Urinary bladder (tissue), 4 donors: ENCODE results near the gene SYDE1. TPM values are rescaled to one million over a fixed set of nuclear protein-coding genes. Genes with fewer than 3 reads are reported as not detected.

Experiments
- DNase-seq: peaks from one replicate; pipeline ENCODE4 v3.0.0-alpha.2; 2015; ENCODE audit errors: extremely low spot score
- H3K27ac ChIP-seq: one replicate; pipeline ENCODE4 v1.5.1; 2013; ENCODE audit warnings: low read depth, mild to moderate bottlenecking, moderate library complexity
- H3K36me3 ChIP-seq: one replicate; pipeline ENCODE4 v1.6.1; 2013; ENCODE audit warnings: mild to moderate bottlenecking, moderate library complexity; ENCODE audit not compliant: insufficient read depth
- H3K4me1 ChIP-seq: one replicate; pipeline ENCODE4 v1.6.1; 2013; ENCODE audit warnings: mild to moderate bottlenecking, moderate library complexity; ENCODE audit not compliant: insufficient read depth
- H3K4me3 ChIP-seq: one replicate; pipeline ENCODE4 v1.5.1; 2013; ENCODE audit warnings: low read depth, low read length
- WGBS: extraction: QIAGEN DNeasy Blood & Tissue Kit; methylation state at CpG from one replicate; pipeline ENCODE4 v1.1.7; 2013; 5-methylcytosine and 5-hydroxymethylcytosine counted together
- polyA plus RNA-seq: library from polyadenylated mRNA; stranded (reverse); fragments of 200-250 nt; gene quantifications from one replicate; pipeline ENCODE4 v1.2.3, GENCODE V29; 2013
- total RNA-seq: library from RNA; depleted of rRNA; stranded (reverse); fragments of >200 nt; gene quantifications from one replicate; pipeline ENCODE4 v1.2.3, GENCODE V29; 2014
- donor health status: healthy with polysubstance abuse.
- donor health status: healthy.

SYDE1 gene
- total and polyA plus RNA-seq, 2 donors = 12.8 to 35.6 TPM

GRCh38 chr19:15124572-15125231 is 17.5 kb downstream of the SYDE1 start:
- DNase-seq = no peak
- 4% methylated on average over 33 of the region's 33 CpGs for WGBS
- Histone ChIP-seq H3K4me3 (peak overlapping the region; percentile 63), H3K4me1 (no peaks in the 10 kb centered on the region), H3K36me3 (no peaks in the 10 kb centered on the region), H3K27ac (peak overlapping the region; percentile 90)

- H3K4me1 ChIP-seq = no peaks in the 10 kb centered on the region
- WGBS = under 1% methylated on average over 61 of the region's 61 CpGs
- peak overlapping the region; percentile 90 for H3K27ac ChIP-seq
- H3K36me3 ChIP-seq = no peaks in the 10 kb centered on the region
- peak overlapping the region; percentile 63 for H3K4me3 ChIP-seq
- peak; percentile 96 for DNase-seq
Observed at GRCh38 chr19:15125232-15126067, 18.2 kb downstream of the SYDE1 start.

GRCh38 chr19:15126131-15126910 is 19.1 kb downstream of the SYDE1 start:
- Histone ChIP-seq H3K27ac (no peak overlapping the region), H3K4me3 (no peak overlapping the region), H3K4me1 (no peaks in the 10 kb centered on the region), H3K36me3 (no peaks in the 10 kb centered on the region)
- DNase-seq = no peak
- WGBS = 41% methylated on average over 2 of the region's 2 CpGs

- WGBS = 66% methylated on average over 6 of the region's 6 CpGs
- no peak for DNase-seq
- H3K27ac ChIP-seq = no peak overlapping the region
- H3K4me1 ChIP-seq = no peaks in the 10 kb centered on the region
- H3K36me3 ChIP-seq = no peaks in the 10 kb centered on the region
- no peak overlapping the region for H3K4me3 ChIP-seq
Observed at GRCh38 chr19:15128162-15128770, 21.1 kb downstream of the SYDE1 start.

GRCh38 chr19:15129856-15130585 is 22.8 kb downstream of the SYDE1 start:
- peaks cover 2% of the 10 kb centered on the region for H3K36me3 ChIP-seq
- no peaks in the 10 kb centered on the region for H3K4me1 ChIP-seq
- 46% methylated on average over 16 of the region's 16 CpGs for WGBS
- no peak overlapping the region for H3K27ac ChIP-seq
- H3K4me3 ChIP-seq = no peak overlapping the region
- DNase-seq = peak; percentile 71

- H3K4me3 ChIP-seq = no peak overlapping the region
- 56% methylated on average over 2 of the region's 2 CpGs for WGBS
- no peak overlapping the region for H3K27ac ChIP-seq
- DNase-seq = no peak
- H3K36me3 ChIP-seq = peaks cover 2% of the 10 kb centered on the region
- no peaks in the 10 kb centered on the region for H3K4me1 ChIP-seq
Observed at GRCh38 chr19:15136234-15136954, 29.2 kb downstream of the SYDE1 start.

GRCh38 chr19:15137777-15138176 is 30.6 kb downstream of the SYDE1 start:
- Histone ChIP-seq H3K36me3 (peaks cover 2% of the 10 kb centered on the region), H3K4me1 (no peaks in the 10 kb centered on the region), H3K4me3 (no peak overlapping the region), H3K27ac (no peak overlapping the region)
- no peak for DNase-seq

GRCh38 chr19:15138427-15138826 is 31.2 kb downstream of the SYDE1 start:
- H3K27ac ChIP-seq = no peak overlapping the region
- no peak for DNase-seq

GRCh38 chr19:15141143-15141542 is 33.9 kb downstream of the SYDE1 start:
- no peak for DNase-seq
- Histone ChIP-seq H3K36me3 (no peaks in the 10 kb centered on the region), H3K27ac (no peak overlapping the region), H3K4me1 (no peaks in the 10 kb centered on the region), H3K4me3 (no peak overlapping the region)
- WGBS = 93% methylated on average over 25 of the region's 25 CpGs

More at GRCh38 chr19:15138427-15138826, 31.2 kb downstream of the SYDE1 start:
- Histone ChIP-seq H3K36me3 (peaks cover 2% of the 10 kb centered on the region), H3K4me1 (no peaks in the 10 kb centered on the region), H3K4me3 (no peak overlapping the region)
- 48% methylated on average over 1 of the region's 1 CpG for WGBS

GRCh38 chr19:15142313-15142712 is 35.1 kb downstream of the SYDE1 start:
- no peaks in the 10 kb centered on the region for H3K36me3 ChIP-seq
- H3K4me3 ChIP-seq = no peak overlapping the region
- H3K4me1 ChIP-seq = no peaks in the 10 kb centered on the region
- no peak overlapping the region for H3K27ac ChIP-seq
- no peak for DNase-seq
- 86% methylated on average over 5 of the region's 5 CpGs for WGBS

GRCh38 chr19:15144046-15144646 is 36.9 kb downstream of the SYDE1 start:
- no peak overlapping the region for H3K4me3 ChIP-seq
- no peaks in the 10 kb centered on the region for H3K36me3 ChIP-seq
- no peak overlapping the region for H3K27ac ChIP-seq
- 94% methylated on average over 1 of the region's 1 CpG for WGBS
- no peak for DNase-seq
- no peaks in the 10 kb centered on the region for H3K4me1 ChIP-seq

GRCh38 chr19:15147090-15147489 is 39.9 kb downstream of the SYDE1 start:
- H3K4me1 ChIP-seq = no peaks in the 10 kb centered on the region
- no peaks in the 10 kb centered on the region for H3K36me3 ChIP-seq
- WGBS = 93% methylated on average over 1 of the region's 1 CpG
- H3K4me3 ChIP-seq = no peak overlapping the region
- DNase-seq = no peak
- H3K27ac ChIP-seq = no peak overlapping the region
